Measurements from ENCODE around the gene SLC12A3.

SLC12A3 gene

DNA sequence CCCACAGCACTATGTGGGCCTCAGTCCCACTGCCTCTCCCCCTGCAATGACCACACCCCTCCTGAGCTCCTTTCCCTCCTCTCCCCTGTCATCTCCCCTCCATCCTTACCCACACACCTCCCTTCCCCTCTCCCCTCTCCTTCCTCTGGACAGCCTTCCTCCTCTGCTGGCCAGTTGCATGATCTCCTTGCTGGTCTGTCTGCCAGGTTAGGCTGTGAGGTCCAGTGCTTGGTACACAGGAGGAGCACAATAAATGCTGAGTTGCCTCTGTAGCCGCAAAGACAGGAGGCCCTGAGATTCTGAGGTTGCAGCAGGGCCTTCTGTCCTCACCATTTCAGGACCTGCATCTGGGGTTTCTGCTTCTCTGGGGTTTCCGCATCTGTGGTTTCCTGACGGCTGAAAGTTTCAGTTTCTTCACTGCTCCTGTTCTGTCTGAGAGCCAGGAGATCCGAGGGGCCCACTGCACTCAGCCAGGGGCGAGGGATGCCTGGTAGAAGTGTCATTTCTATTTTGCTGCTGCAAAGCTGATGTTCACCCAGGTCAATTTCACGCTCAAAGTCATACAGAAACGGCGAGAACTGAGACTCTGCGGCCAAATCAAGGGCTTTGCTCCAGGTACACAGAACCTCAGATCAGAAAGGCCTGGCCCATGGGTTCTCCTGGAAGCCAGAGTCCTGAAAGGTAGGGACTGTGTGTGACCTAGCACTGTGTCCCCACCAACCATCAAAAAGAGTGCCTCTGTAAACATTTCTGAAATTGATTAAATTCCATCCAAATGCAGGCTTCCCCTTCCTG, 4.6 kb upstream of the SLC12A3 start:
- H3K9ac ChIP-seq (ENCODE audit: low read depth, low read length, poor library complexity, severe bottlenecking) = no peak overlapping the region
- H3K4me1 ChIP-seq (ENCODE audit: insufficient read depth, low read length, poor library complexity, severe bottlenecking) = peaks cover 30% of the 10 kb centered on the region
- no peaks in the 10 kb centered on the region for H3K9me3 ChIP-seq (ENCODE audit: insufficient read depth, low read depth, low read length)
- H3K79me2 ChIP-seq (ENCODE audit: insufficient read depth, low read length) = no peaks in the 10 kb centered on the region
- no peaks in the 10 kb centered on the region for H4K20me1 ChIP-seq (ENCODE audit: insufficient read depth, low read length, poor library complexity, severe bottlenecking)
- H3K4me3 ChIP-seq (ENCODE audit: low read length, poor library complexity, severe bottlenecking) = no peak overlapping the region
- H3K9me2 ChIP-seq (replicated peaks; ENCODE audit: low read depth, low read length) = no peaks in the 10 kb centered on the region
- H2AFZ ChIP-seq (ENCODE audit: low read length) = no peak overlapping the region
- no peaks in the 10 kb centered on the region for H3F3A ChIP-seq (ENCODE audit: low read depth)
- no peaks in the 10 kb centered on the region for H3K27me3 ChIP-seq (ENCODE audit: insufficient read depth, low read length, poor library complexity, severe bottlenecking)
- H3K36me3 ChIP-seq (ENCODE audit: insufficient read depth, low read length) = no peaks in the 10 kb centered on the region
- TF ChIP-seq, protein P1, sequence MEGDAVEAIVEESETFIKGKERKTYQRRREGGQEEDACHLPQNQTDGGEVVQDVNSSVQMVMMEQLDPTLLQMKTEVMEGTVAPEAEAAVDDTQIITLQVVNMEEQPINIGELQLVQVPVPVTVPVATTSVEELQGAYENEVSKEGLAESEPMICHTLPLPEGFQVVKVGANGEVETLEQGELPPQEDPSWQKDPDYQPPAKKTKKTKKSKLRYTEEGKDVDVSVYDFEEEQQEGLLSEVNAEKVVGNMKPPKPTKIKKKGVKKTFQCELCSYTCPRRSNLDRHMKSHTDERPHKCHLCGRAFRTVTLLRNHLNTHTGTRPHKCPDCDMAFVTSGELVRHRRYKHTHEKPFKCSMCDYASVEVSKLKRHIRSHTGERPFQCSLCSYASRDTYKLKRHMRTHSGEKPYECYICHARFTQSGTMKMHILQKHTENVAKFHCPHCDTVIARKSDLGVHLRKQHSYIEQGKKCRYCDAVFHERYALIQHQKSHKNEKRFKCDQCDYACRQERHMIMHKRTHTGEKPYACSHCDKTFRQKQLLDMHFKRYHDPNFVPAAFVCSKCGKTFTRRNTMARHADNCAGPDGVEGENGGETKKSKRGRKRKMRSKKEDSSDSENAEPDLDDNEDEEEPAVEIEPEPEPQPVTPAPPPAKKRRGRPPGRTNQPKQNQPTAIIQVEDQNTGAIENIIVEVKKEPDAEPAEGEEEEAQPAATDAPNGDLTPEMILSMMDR (conservative IDR thresholded peaks at IDR 0.05; ENCODE audit: low read length) = no peak
- TF ChIP-seq EZH2phosphoT487 (IDR thresholded peaks at IDR 0.05; ENCODE audit: borderline replicate concordance) = no peak
- H3K4me2 ChIP-seq (ENCODE audit: low read depth, low read length, poor library complexity, severe bottlenecking) = no peak overlapping the region

DNA sequence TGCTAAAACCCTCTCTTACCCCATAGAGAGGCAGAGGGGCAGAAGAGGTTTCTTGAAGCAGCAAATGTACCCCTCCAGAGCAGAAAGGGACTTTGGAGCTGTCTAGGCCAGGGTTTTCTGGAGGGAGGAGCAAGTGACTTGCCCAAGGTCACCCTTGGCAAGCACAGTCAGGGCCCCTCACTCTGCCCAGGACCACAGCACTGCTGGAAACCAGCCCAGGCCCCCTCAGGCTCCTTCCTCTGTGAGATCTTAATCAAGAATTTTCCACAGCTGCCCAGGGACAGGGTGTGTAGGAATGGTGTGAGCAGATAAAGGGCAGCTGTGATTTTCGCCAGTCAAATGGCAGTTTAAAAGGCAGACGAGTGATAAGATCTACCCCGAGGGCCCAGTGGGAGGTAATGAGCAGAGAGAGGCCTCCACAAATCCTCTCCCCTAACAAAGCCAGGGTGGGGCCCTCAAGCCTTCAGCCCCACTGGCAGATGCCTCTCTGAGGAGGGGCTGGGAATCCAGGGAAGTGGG, 3.9 kb upstream of the SLC12A3 start:
- H3K27me3 ChIP-seq (ENCODE audit: insufficient read depth, low read length, poor library complexity, severe bottlenecking) = no peaks in the 10 kb centered on the region
- no peaks in the 10 kb centered on the region for H3K36me3 ChIP-seq (ENCODE audit: insufficient read depth, low read length)
- TF ChIP-seq EZH2phosphoT487 (IDR thresholded peaks at IDR 0.05; ENCODE audit: borderline replicate concordance) = no peak
- TF ChIP-seq, protein P1 (conservative IDR thresholded peaks at IDR 0.05; ENCODE audit: low read length) = no peak
- no peaks in the 10 kb centered on the region for H4K20me1 ChIP-seq (ENCODE audit: insufficient read depth, low read length, poor library complexity, severe bottlenecking)
- no peak overlapping the region for H3K4me2 ChIP-seq (ENCODE audit: low read depth, low read length, poor library complexity, severe bottlenecking)
- no peak overlapping the region for H2AFZ ChIP-seq (ENCODE audit: low read length)
- peaks cover 30% of the 10 kb centered on the region for H3K4me1 ChIP-seq (ENCODE audit: insufficient read depth, low read length, poor library complexity, severe bottlenecking)
- H3K9me3 ChIP-seq (ENCODE audit: insufficient read depth, low read depth, low read length) = no peaks in the 10 kb centered on the region
- H3K4me3 ChIP-seq (ENCODE audit: low read length, poor library complexity, severe bottlenecking) = no peak overlapping the region
- no peaks in the 10 kb centered on the region for H3F3A ChIP-seq (ENCODE audit: low read depth)
- no peaks in the 10 kb centered on the region for H3K79me2 ChIP-seq (ENCODE audit: insufficient read depth, low read length)
- no peaks in the 10 kb centered on the region for H3K9me2 ChIP-seq (replicated peaks; ENCODE audit: low read depth, low read length)
- no peak overlapping the region for H3K9ac ChIP-seq (ENCODE audit: low read depth, low read length, poor library complexity, severe bottlenecking)

DNA sequence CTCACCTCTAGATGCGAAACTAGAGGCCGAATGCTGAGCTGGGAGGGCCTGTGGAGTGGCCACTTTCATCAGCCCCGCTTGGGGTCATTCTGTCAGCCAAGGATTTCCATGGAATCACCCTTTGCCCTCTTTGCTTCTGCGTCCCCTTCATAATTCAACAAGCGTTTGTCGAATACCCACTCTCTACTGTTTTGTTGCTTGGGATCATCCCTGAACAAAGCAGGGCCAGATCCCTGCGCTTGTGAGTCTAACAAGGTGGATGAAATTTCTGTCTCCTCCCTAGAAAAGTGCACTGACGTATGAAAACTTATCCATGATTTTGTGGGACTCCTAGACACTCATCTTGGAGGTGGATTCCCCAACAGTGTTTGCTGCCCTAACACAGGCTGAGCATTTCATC, 3.3 kb upstream of the SLC12A3 start:
- no peaks in the 10 kb centered on the region for H3K9me2 ChIP-seq (replicated peaks; ENCODE audit: low read depth, low read length)
- H3K9me3 ChIP-seq (ENCODE audit: insufficient read depth, low read depth, low read length) = no peaks in the 10 kb centered on the region
- H3K4me3 ChIP-seq (ENCODE audit: low read length, poor library complexity, severe bottlenecking) = no peak overlapping the region
- no peaks in the 10 kb centered on the region for H3K79me2 ChIP-seq (ENCODE audit: insufficient read depth, low read length)
- H3K4me1 ChIP-seq (ENCODE audit: insufficient read depth, low read length, poor library complexity, severe bottlenecking) = peaks cover 30% of the 10 kb centered on the region
- no peaks in the 10 kb centered on the region for H4K20me1 ChIP-seq (ENCODE audit: insufficient read depth, low read length, poor library complexity, severe bottlenecking)
- H3K27me3 ChIP-seq (ENCODE audit: insufficient read depth, low read length, poor library complexity, severe bottlenecking) = no peaks in the 10 kb centered on the region
- TF ChIP-seq EZH2phosphoT487 (IDR thresholded peaks at IDR 0.05; ENCODE audit: borderline replicate concordance) = no peak
- TF ChIP-seq, protein P1 (conservative IDR thresholded peaks at IDR 0.05; ENCODE audit: low read length) = no peak
- no peak overlapping the region for H3K4me2 ChIP-seq (ENCODE audit: low read depth, low read length, poor library complexity, severe bottlenecking)
- H3F3A ChIP-seq (ENCODE audit: low read depth) = no peaks in the 10 kb centered on the region
- no peak overlapping the region for H3K9ac ChIP-seq (ENCODE audit: low read depth, low read length, poor library complexity, severe bottlenecking)
- no peak overlapping the region for H2AFZ ChIP-seq (ENCODE audit: low read length)
- H3K36me3 ChIP-seq (ENCODE audit: insufficient read depth, low read length) = no peaks in the 10 kb centered on the region
